C4-2B (cell line): ENCODE results near the gene SH3RF3.

Experiments used
- ZFX ChIP-seq: fragments of 450-650 bp; IDR thresholded peaks from 2 replicates; pipeline ENCODE4 v1.6.1; 2017
- TF ChIP-seq, protein P1 (sequence below): fragments of 450-650 bp; conservative IDR thresholded peaks from 2 replicates; pipeline ENCODE4 v1.5.1; 2017; ENCODE audit warnings: mild to moderate bottlenecking

DNA sequence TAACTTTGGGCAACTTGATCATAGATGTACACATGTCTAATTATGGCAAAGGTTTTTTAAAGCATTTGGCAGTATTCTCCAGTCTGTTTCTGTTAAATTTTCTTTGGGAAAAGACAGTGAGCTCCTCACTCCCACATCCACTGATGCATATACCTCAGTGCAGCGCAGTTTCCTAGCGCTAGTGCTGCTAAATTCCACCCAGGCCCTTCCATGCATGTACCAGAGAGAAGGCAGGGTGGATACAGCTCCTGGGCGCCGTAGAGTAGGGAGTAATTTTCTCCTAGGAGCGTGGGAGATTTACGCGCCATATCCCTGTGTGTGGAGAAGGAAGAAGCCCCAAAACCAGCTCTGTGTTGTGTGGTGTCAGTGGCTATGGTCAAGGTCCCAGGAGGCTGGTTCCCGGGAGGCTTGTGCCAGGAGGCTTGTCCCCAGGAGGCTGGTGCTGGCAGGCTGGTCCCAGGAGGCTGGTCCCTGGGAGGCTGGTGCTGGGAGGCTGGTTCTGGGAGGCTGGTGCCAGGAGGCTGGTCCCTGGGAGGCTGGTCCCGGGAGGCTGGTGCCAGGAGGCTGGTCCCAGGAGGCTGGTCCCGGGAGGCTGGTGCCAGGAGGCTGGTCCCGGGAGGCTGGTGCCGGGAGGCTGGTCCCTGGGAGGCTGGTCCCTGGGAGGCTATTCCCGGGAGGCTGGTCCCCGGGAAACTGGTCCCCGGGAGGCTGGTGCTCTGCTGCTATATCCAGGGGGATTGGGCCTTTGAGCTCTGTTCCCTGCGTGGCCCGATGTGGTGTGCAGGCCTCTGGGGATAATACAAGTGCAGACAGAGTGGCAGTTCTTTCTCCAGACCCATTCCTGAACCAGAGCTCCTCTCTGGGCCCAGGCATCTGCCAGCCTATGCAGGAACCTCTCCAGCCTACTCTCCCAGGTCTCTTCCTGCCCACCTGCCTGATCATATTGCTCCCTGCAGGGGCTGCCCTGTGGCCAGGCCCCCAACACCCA is 323.6 kb downstream of the SH3RF3 start:
- TF ChIP-seq, protein P1, sequence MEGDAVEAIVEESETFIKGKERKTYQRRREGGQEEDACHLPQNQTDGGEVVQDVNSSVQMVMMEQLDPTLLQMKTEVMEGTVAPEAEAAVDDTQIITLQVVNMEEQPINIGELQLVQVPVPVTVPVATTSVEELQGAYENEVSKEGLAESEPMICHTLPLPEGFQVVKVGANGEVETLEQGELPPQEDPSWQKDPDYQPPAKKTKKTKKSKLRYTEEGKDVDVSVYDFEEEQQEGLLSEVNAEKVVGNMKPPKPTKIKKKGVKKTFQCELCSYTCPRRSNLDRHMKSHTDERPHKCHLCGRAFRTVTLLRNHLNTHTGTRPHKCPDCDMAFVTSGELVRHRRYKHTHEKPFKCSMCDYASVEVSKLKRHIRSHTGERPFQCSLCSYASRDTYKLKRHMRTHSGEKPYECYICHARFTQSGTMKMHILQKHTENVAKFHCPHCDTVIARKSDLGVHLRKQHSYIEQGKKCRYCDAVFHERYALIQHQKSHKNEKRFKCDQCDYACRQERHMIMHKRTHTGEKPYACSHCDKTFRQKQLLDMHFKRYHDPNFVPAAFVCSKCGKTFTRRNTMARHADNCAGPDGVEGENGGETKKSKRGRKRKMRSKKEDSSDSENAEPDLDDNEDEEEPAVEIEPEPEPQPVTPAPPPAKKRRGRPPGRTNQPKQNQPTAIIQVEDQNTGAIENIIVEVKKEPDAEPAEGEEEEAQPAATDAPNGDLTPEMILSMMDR, result no peak
- no peak for TF ChIP-seq ZFX
